Muscle layer of colon (tissue), 2 donors: ENCODE data around the gene KLRK1.
"Not testable (repeated sequence)": the region's sequence is repeated elsewhere in the genome, so short reads cannot be mapped to it uniquely, and the experiment has no call there.

Source experiments
- H3K27ac ChIP-seq: one replicate; pipeline ENCODE4 v1.7.0; 2013; ENCODE audit warnings: low read depth, mild to moderate bottlenecking, low read length, moderate library complexity
- H3K27me3 ChIP-seq, 2 donors: one replicate each; pipeline ENCODE4 v1.7.0; 2013; ENCODE audit warnings: low read length in 2 of 2, mild to moderate bottlenecking in 2 of 2; ENCODE audit not compliant: insufficient read depth in 2 of 2, control insufficient read depth in 1 of 2
- H3K36me3 ChIP-seq: one replicate; pipeline ENCODE4 v1.7.0; 2013; ENCODE audit warnings: mild to moderate bottlenecking, low read length; ENCODE audit not compliant: insufficient read depth
- H3K4me1 ChIP-seq: one replicate; pipeline ENCODE4 v1.7.0; 2013; ENCODE audit warnings: mild to moderate bottlenecking, low read length; ENCODE audit not compliant: insufficient read depth
- H3K4me3 ChIP-seq, 2 donors: one replicate each; pipeline ENCODE4 v1.7.0; 2013; ENCODE audit warnings: low read length in 2 of 2, low read depth in 1 of 2, mild to moderate bottlenecking in 1 of 2, moderate library complexity in 1 of 2
- H3K9ac ChIP-seq: one replicate; pipeline ENCODE4 v1.7.0; 2013; ENCODE audit warnings: low read length
- H3K9me3 ChIP-seq: one replicate; pipeline ENCODE4 v1.7.0; 2013; ENCODE audit warnings: mild to moderate bottlenecking, low read length
- donor health status: abdominal sarcoma.
- donor health status: Adenocarcinoma of cecum.

KLRK1 gene

DNA sequence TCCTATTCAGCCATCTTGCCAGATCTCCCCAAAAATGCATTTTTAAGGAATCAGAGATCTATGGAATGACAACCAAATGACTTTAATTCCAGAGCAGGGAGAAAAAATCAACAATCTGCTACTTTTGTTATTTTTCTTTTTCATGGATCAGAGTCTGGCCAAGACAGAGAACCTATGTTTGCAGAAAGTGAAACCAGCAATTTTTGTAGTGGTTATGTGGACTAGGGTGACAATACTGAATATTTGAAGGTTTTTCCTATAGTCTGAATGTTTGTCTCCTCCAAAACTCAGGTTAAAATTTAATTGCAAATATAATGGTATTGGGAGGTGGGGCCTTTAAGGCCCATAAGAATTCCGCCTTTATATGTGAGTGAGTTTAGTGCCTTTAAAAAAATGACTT, 30.9 kb downstream of the KLRK1 start:
- H3K36me3 ChIP-seq: no peaks in the 10 kb centered on the region

GRCh38 chr12:10358131-10358530, 31.7 kb downstream of the KLRK1 start:
- Histone ChIP-seq H3K4me1 (peaks cover 8% of the 10 kb centered on the region), H3K36me3 (no peaks in the 10 kb centered on the region), H3K9ac (no peak overlapping the region), H3K4me3 (no peak overlapping the region), H3K9me3 (no peaks in the 10 kb centered on the region), H3K27ac (no peak overlapping the region), H3K27me3 (no peaks in the 10 kb centered on the region)

More for the DNA sequence above, 30.9 kb downstream of the KLRK1 start:
- no peak overlapping the region for H3K4me3 ChIP-seq
- H3K9me3 ChIP-seq: no peaks in the 10 kb centered on the region
- no peaks in the 10 kb centered on the region for H3K27me3 ChIP-seq
- peaks cover 16% of the 10 kb centered on the region for H3K4me1 ChIP-seq
- H3K9ac ChIP-seq: no peak overlapping the region
- H3K27ac ChIP-seq: no peak overlapping the region

DNA sequence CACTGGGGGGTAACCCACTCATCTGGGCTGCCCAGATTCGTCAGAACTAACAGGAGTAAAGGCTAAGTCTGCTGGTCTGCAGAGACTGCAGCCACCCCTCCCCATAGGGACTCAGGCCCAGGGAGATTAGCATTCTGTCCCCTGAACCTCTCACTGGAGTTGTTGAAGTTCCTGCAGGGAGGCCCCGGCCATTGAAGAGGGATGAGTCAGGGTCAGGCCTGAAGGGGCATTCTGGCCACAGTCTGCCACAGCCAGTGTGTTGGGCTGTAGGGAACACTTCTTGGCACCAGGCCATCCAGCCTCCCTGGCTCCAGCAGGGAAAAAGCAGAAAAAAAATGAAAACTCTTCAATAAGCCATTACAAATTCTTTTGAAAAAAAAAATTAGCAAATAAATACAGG, 35.3 kb downstream of the KLRK1 start:
- no peaks in the 10 kb centered on the region for H3K9me3 ChIP-seq
- H3K4me3 ChIP-seq: no peak overlapping the region
- H3K9ac ChIP-seq: no peak overlapping the region
- no peaks in the 10 kb centered on the region for H3K36me3 ChIP-seq
- H3K27me3 ChIP-seq: no peaks in the 10 kb centered on the region
- no peak overlapping the region for H3K27ac ChIP-seq
- no peaks in the 10 kb centered on the region for H3K4me1 ChIP-seq

DNA sequence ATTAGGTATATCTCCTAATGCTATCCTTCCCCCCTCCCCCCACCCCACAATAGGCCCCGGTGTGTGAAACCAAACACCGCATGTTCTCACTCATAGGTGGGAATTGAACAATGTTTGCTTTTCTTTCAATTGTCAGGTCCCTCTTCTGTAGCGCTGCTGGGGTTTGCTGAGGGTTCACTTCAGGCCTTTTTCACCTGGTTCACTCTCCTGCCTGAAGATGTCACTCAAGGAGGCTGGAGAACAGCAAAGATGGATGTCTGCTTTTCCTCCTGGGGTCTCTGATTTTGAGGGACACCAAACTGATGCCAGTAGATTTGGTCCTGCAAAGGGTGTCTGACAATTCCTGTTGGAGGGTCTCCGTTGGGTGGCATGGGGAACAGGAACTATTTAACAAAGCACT, 35.8 kb downstream of the KLRK1 start:
- no peaks in the 10 kb centered on the region for H3K27me3 ChIP-seq
- no peak overlapping the region for H3K27ac ChIP-seq
- H3K4me3 ChIP-seq: no peak overlapping the region
- H3K9me3 ChIP-seq: no peaks in the 10 kb centered on the region
- no peak overlapping the region for H3K9ac ChIP-seq
- no peaks in the 10 kb centered on the region for H3K4me1 ChIP-seq
- no peaks in the 10 kb centered on the region for H3K36me3 ChIP-seq

GRCh38 chr12:10351457-10351856, 38.4 kb downstream of the KLRK1 start:
- not testable (repeated sequence) for H3K9me3 ChIP-seq, H3K9ac ChIP-seq, H3K27ac ChIP-seq, H3K36me3 ChIP-seq, H3K27me3 ChIP-seq, H3K4me3 ChIP-seq, H3K4me1 ChIP-seq

DNA sequence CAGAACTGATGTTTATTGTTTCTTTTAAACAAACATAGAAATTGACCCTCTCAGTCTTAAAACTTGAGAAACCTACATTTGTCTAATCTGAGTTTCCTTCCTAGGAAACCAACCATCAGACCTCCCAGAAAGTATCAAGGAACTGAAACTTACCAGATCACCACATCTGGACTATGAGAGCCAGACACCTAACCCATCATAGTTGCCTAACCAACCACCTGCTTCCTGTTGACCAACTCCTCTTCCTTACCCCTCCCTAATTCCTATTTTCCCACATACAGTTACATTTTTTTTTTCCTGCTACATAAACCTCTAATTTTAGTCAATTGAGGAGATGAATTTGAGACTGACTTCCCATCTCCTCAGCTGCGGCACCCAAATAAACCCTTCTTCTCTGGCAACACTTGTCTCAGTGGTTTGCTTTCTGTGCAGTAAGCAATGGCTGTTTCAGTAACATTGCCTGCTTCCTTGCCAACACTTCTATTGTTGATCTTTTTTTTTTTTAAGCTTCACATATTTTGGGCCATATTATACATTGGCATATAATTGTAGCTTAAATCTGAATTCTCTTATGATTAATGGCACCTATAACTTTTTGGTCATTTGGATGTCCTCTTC, 47.8 kb downstream of the KLRK1 start:
- Histone ChIP-seq H3K4me3 (no peak overlapping the region), H3K9me3 (no peaks in the 10 kb centered on the region), H3K9ac (no peak overlapping the region), H3K27me3 (no peaks in the 10 kb centered on the region), H3K36me3 (no peaks in the 10 kb centered on the region), H3K27ac (no peak overlapping the region), H3K4me1 (no peaks in the 10 kb centered on the region)

GRCh38 chr12:10340946-10341345, 48.9 kb downstream of the KLRK1 start:
- not testable (repeated sequence) for H3K9ac ChIP-seq, H3K9me3 ChIP-seq, H3K27me3 ChIP-seq, H3K27ac ChIP-seq, H3K4me3 ChIP-seq, H3K36me3 ChIP-seq, H3K4me1 ChIP-seq

GRCh38 chr12:10339053-10339840, 50.6 kb downstream of the KLRK1 start:
- Histone ChIP-seq H3K9ac (no peak overlapping the region), H3K4me3 (no peak overlapping the region), H3K27ac (no peak overlapping the region), H3K36me3 (no peaks in the 10 kb centered on the region), H3K27me3 (no peaks in the 10 kb centered on the region), H3K4me1 (no peaks in the 10 kb centered on the region), H3K9me3 (no peaks in the 10 kb centered on the region)

DNA sequence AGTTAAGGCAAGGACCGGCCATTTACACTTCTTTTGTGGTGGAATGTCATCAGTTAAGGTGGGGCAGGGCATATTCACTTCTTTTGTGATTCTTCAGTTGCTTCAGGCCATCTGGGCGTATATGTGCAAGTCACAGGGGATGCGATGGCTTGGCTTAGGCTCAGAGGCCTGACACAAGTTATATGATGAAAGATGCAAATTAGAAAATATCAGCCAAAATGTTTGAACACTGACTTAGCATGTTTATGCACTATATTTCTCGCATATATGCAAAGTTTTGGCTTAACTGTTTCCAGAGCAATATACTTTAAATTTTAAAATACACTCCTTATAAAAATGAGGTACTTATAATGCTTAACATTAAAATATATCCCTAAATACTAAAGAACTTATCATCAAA, 51.4 kb downstream of the KLRK1 start:
- not testable (repeated sequence) for H3K4me1 ChIP-seq, H3K4me3 ChIP-seq, H3K9me3 ChIP-seq, H3K27ac ChIP-seq, H3K27me3 ChIP-seq, H3K36me3 ChIP-seq, H3K9ac ChIP-seq

DNA sequence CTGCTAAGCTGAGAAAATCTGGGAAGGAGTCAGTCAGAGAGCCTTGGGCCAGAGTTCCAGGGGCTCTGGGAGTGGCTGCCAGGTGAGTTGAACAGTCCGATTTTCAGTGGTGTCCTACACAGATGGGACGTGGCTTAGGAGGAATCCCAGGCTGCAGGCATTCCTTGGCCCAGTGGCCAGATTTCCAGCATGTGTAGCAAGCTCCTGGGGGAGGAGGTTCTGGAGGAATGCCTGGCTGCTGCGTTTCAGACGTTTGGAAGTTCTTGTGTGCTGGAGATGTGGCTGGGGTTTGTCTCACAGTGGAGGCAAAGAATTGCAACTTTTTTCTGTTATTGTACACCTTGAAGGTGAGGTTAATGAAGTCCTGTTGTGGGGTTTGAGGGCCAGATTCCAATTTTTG, 53.6 kb downstream of the KLRK1 start:
- H3K4me3 ChIP-seq, H3K27me3 ChIP-seq, H3K9ac ChIP-seq, H3K36me3 ChIP-seq, H3K4me1 ChIP-seq, H3K9me3 ChIP-seq, H3K27ac ChIP-seq: not testable (repeated sequence)

- no peaks in the 10 kb centered on the region for H3K9me3 ChIP-seq
- H3K27ac ChIP-seq: no peak overlapping the region
- no peaks in the 10 kb centered on the region for H3K36me3 ChIP-seq
- H3K27me3 ChIP-seq: no peaks in the 10 kb centered on the region
- H3K9ac ChIP-seq: no peak overlapping the region
- no peaks in the 10 kb centered on the region for H3K4me1 ChIP-seq
- no peak overlapping the region for H3K4me3 ChIP-seq
These were observed 58.1 kb downstream of the KLRK1 start for GRCh38 chr12:10331642-10332239.

GRCh38 chr12:10328691-10329090, 61.1 kb downstream of the KLRK1 start:
- H3K9ac ChIP-seq, H3K36me3 ChIP-seq, H3K27ac ChIP-seq, H3K4me3 ChIP-seq, H3K9me3 ChIP-seq, H3K4me1 ChIP-seq, H3K27me3 ChIP-seq: not testable (repeated sequence)
